OCI-M1 (cell line): ENCODE data around the gene PDCL2.
"Not testable (repeated sequence)": the region's sequence is repeated elsewhere in the genome, so short reads cannot be mapped to it uniquely, and the experiment has no call there.

Source experiments
- DNase-seq: peaks from one replicate; lab custom pipeline; 2025; lab: John Stamatoyannopoulos, UW

PDCL2 gene

GRCh38 chr4:55588160-55588559 is 3.9 kb downstream of the PDCL2 start:
- no peak for DNase-seq

GRCh38 chr4:55582773-55583172 is 9.3 kb downstream of the PDCL2 start:
- not testable (repeated sequence) for DNase-seq

GRCh38 chr4:55578341-55579010 is 13.6 kb downstream of the PDCL2 start:
- DNase-seq: no peak

GRCh38 chr4:55575513-55575912 is 16.5 kb downstream of the PDCL2 start:
- no peak for DNase-seq

DNA sequence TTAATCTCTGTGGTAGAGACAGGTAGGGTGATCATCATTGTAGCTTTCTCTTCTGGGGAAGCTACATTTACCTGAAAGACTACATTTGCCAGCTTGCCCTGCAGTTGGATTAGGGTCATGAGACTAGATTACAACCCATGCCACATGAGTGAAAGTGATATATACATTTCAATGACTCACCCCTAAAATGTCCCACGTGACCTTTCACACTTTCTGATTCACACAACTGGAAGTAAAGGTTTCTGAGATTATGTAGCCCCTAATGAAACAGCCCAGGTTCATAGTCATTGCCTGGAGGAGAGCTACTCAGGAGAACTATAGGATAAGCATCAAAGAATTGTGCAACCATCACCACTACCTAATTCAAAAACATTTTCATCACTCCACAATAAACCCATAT is 17.8 kb downstream of the PDCL2 start:
- DNase-seq: peak; percentile 18

DNA sequence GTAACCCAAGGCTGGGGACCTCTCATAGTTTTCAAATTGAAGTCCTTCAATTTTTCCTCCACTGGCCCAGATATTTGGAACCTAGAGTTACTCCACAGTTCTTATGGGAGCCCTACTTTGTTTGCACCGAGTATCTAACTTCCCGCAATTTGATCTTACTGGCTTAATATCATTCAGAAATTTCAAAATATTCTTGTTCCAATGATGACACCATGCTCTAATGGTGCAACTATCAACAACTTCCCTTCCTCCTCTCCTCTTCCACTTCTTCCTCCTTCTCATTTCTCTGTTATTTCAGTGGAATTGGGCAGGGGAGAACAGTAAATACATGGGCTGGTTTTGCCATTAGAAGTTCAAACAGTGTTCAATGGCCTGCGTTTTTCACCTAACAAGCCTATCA is 20.2 kb downstream of the PDCL2 start:
- DNase-seq: no peak

DNA sequence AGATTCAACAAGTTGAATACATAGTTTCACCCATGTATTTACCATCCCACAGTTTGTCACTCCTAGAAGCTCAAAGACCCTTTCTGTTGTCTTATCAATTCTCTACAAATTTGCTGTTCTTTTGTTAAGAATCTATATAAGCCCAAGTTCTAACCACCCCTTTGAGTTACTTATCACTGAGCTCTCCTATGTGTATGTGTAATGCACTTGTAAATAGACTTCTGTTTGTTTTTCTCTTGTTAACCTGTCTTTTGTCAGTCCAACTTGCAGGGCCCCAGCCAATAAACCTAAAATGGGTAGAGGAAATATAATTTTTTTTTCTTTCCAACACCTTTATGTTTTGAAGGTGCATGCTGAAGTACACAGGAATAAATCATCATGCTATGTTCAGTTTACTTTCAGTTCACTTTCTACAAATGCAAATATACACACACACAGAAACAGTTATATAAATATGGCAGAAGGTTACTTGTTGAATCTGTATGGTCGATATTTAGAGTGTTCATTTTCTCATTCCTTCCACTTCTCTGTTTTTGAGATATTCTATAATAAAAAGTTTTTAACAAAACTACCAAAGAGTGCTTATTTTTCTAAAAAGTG is 23.0 kb downstream of the PDCL2 start:
- DNase-seq: no peak

DNA sequence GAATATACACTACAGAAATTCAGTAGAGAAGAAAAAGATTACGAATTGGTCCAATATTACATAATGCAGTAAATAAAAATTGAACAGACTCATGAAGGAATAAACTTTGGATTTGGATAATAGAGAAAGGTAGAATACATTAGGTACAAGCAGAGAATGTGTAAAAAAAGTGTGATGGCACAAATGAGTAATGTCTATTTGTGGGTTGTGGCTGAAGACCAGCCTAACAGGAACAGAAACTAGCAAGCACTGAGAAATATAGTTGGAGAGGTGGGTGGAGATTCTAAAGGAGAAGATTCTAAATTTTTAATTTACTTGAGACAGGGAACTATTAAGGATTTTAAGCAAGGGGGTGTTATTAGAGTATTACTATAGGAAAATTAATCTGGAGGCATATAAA is 30.2 kb downstream of the PDCL2 start:
- DNase-seq: peak; percentile 42

- DNase-seq: no peak
These were observed 31.9 kb downstream of the PDCL2 start for GRCh38 chr4:55560096-55560495.

GRCh38 chr4:55554453-55555030 is 37.5 kb downstream of the PDCL2 start:
- DNase-seq: peak; percentile 70

- peak; percentile 86 for DNase-seq
These were observed 38.4 kb downstream of the PDCL2 start for GRCh38 chr4:55553441-55554201.

DNA sequence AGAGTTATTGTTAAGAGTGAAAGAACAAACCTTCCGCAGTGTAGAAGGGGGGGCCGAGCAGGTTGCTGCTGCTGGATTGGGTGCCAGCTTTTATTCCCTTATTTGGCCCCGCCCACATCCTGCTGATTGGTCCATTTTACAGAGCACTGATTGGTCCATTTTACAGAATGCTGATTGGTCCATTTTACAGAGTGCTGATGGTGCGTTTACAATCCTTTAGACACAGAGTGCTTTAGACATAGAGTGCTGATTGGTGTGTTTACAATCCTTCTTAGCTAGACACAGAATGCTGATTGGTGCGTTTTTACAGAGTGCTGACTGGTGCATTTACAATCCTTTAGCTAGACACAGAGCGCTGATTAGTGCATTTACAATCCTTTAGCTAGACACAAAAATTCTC is 40.1 kb downstream of the PDCL2 start:
- peak; percentile 19 for DNase-seq

GRCh38 chr4:55549888-55550287 is 42.2 kb downstream of the PDCL2 start:
- peak; percentile 60 for DNase-seq

DNA sequence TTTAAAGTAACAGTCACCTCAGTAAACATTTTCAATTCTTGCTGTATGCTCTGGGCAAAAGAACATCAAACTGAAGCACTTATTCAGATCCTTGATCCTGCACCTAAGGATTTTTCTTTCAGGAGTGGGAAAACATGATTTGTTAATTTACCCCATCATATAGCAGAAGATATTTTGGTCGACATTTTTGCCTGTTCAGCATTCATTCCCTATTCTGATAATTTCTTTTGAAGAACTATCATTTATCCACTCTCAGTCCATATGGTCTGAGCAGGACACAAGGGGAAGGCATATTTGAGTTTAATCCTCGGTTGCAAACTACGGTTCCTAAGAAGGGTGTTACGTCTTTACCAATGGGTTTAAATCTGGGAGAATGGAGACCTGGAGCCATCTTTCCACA is 44.1 kb downstream of the PDCL2 start:
- no peak for DNase-seq

DNA sequence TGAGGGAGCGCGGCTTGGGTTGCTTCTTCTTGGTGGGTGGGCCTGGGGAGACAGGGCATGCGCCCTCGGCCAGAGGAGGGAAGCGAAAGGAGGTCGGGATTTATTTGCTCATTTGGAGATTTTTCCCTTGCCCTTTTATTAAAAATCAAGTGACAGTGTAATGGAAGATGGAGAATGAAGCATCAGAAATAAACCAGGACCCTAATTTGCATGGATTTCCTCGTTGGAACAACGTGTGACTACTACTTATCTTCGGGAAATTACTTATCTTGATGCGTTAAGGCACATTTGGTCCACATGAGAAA is 44.6 kb downstream of the PDCL2 start:
- DNase-seq: no peak

GRCh38 chr4:55546756-55547465 is 45.1 kb downstream of the PDCL2 start, which contains the start of gene CLOCK:
TSS of gene CLOCK (minus strand) at chr4:55546909. CDS start at chr4:55482785, 64,124 bp downstream.
- DNase-seq: peak; percentile 91

- DNase-seq: no peak
These were observed 45.6 kb downstream of the PDCL2 start for GRCh38 chr4:55546506-55546755.

- DNase-seq: peak; percentile 86
These were observed 46.2 kb downstream of the PDCL2 start for GRCh38 chr4:55545641-55546505.

GRCh38 chr4:55545151-55545550 is 46.9 kb downstream of the PDCL2 start:
- peak; percentile 59 for DNase-seq

- peak; percentile 55 for DNase-seq
These were observed 48.2 kb downstream of the PDCL2 start for GRCh38 chr4:55543858-55544257.

DNA sequence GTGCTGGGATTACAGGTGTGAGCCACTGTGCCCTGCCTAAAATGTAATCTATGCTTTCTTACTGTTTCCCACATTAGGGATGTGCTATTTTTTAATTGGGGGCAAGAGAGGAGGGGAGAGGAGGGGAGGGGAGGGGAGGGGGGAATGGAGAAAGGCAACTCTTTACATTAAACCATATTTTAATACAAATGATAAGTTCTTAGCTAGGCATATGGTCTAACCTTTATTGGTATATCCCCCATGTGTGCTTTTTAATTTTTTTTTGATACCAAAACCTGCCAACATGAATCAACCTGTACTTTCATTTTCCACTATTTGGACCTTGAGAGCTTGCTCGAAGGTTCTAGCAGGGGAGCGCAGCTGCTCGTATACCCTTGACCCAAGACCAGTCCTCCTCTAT is 51.8 kb downstream of the PDCL2 start:
- DNase-seq: no peak

DNA sequence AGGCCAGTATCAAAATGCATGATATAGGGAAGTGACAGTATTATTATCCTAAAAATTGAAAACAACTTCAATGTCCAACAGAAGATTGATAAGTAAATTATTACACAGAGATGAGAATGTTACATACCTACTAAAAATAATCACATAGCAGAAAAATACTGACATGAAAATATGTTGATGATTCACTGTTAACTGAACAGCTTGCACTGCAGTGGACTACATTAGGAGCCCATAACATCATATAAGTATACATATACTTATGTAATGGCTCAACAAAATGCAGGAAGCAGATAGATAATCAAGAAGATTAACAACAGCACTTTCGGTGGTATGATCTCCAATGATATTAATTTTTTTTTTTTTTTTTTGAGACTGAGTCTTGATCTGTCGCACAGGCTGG is 52.4 kb downstream of the PDCL2 start:
- no peak for DNase-seq
